ENCODE results near the gene TEX101.

DNA sequence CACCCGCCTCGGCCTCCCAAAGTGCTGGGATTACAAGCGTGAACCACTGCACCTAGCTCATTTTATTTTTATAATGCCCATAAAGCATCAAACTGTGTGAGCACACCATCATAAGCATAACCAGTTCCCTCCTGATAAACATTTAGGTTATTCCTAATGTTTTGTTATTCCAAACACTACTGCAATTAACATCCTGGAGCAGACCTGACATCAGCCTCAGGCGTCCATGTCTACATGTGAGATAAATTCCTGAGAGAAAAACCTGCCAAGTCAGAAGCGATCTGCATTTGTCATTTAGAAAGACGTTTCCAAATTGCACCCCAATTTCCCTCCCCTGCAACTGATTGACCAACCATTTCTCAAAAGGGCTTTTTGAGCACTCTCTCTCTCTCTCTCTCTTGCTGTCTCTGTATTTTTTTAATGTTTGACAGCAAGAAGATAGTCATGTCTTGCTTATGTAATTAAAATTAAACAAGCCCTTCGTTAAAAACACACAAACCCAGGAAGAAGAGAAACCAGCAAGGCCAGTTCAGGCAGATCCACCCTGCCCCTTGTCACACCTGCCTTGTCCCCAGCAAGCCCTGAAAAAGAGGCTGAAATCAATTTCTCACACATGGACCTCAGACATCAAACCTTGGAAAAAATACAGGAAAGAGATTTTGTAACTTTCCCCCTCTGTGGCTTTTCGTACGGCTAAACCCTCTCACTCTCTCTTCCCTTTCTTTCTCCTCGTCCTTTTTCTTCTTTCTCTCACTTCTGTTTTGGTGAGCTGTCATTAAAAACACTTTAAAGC lies 40.8 kb downstream of the TEX101 start:
- peak; percentile 78 for TF ChIP-seq POLR2AphosphoS5 (IDR thresholded peaks at IDR 0.05)
- TF ChIP-seq, protein P1, sequence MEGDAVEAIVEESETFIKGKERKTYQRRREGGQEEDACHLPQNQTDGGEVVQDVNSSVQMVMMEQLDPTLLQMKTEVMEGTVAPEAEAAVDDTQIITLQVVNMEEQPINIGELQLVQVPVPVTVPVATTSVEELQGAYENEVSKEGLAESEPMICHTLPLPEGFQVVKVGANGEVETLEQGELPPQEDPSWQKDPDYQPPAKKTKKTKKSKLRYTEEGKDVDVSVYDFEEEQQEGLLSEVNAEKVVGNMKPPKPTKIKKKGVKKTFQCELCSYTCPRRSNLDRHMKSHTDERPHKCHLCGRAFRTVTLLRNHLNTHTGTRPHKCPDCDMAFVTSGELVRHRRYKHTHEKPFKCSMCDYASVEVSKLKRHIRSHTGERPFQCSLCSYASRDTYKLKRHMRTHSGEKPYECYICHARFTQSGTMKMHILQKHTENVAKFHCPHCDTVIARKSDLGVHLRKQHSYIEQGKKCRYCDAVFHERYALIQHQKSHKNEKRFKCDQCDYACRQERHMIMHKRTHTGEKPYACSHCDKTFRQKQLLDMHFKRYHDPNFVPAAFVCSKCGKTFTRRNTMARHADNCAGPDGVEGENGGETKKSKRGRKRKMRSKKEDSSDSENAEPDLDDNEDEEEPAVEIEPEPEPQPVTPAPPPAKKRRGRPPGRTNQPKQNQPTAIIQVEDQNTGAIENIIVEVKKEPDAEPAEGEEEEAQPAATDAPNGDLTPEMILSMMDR (IDR thresholded peaks at IDR 0.05), result no peak
